RWPE2 (cell line): ENCODE data around the gene B4GALT6.

Source experiments
- ATAC-seq: fragments of 200-7000 bp; cut with Tn5 transposase; 3 replicates; pipeline ENCODE4 v1.9.1; 2021; ENCODE audit warnings: low read depth
- DNase-seq: peaks from one replicate; pipeline ENCODE4 v3.0.0-alpha.2; 2020; ENCODE audit warnings: low spot score
- H3K27ac ChIP-seq: fragments of 450-650 bp; 2 replicates; pipeline ENCODE4 v1.5.1; 2017; ENCODE audit warnings: mild to moderate bottlenecking; ENCODE audit not compliant: poor library complexity, severe bottlenecking
- H3K27me3 ChIP-seq: fragments of 250-450 bp; sonication (Bioruptor Pico); 2 replicates; pipeline ENCODE4 v1.5.1; 2021; ENCODE audit warnings: mild to moderate bottlenecking, moderate library complexity; ENCODE audit not compliant: insufficient read depth, poor library complexity, severe bottlenecking
- H3K36me3 ChIP-seq: fragments of 250-450 bp; sonication (Bioruptor Pico); 2 replicates; pipeline ENCODE4 v1.5.1; 2020; ENCODE audit warnings: low read depth, mild to moderate bottlenecking, moderate library complexity
- H3K4me1 ChIP-seq: fragments of 250-450 bp; sonication (Bioruptor Pico); 2 replicates; pipeline ENCODE4 v1.5.1; 2021; ENCODE audit warnings: mild to moderate bottlenecking, moderate library complexity; ENCODE audit not compliant: insufficient read depth, poor library complexity, severe bottlenecking
- H3K4me3 ChIP-seq: fragments of 250-450 bp; sonication (Bioruptor Pico); 2 replicates; pipeline ENCODE4 v1.5.1; 2021; ENCODE audit warnings: mild to moderate bottlenecking, moderate library complexity; ENCODE audit not compliant: severe bottlenecking
- H3K9me3 ChIP-seq: fragments of 250-450 bp; sonication (Bioruptor Pico); 2 replicates; pipeline ENCODE4 v1.5.1; 2021; ENCODE audit warnings: mild to moderate bottlenecking, moderate library complexity; ENCODE audit not compliant: severe bottlenecking
- TF ChIP-seq, protein P1 (sequence below): fragments of 450-650 bp; IDR thresholded peaks from one replicate; pipeline ENCODE4 v1.5.1; 2017; ENCODE audit warnings: mild to moderate bottlenecking, moderate library complexity; ENCODE audit not compliant: poor library complexity, severe bottlenecking

The B4GALT6 gene

DNA sequence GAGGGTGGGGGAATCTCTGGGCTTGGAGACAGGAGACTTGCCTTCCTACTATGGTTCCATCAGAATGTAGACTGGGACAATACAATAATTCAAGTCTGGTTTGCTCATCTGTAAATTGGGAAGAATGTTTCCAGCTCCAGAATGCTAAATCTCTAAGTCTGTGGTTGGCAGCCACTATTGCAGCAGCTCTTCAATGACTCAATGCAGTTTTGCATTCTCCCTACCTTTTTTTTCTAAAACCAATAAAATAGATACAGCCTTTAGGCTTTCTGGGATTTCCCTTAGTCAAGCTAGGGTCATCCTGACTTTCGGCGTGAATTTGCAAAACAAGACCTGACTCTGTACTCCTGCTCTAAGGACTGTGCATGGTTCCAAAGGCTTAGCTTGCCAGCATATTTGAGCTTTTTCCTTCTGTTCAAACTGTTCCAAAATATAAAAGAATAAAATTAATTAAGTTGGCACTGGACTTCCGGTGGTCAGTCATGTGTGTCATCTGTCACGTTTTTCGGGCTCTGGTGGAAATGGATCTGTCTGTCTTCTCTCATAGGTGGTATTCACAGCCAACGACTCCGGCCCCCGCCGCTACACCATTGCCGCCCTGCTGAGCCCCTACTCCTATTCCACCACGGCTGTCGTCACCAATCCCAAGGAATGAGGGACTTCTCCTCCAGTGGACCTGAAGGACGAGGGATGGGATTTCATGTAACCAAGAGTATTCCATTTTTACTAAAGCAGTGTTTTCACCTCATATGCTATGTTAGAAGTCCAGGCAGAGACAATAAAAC lies 86.2 kb downstream of the B4GALT6 start:
- H3K27me3 ChIP-seq, result no peaks in the 10 kb centered on the region
- no peak overlapping the region for H3K27ac ChIP-seq
- ATAC-seq (no peak), DNase-seq (no peak)
- no peaks in the 10 kb centered on the region for H3K4me1 ChIP-seq
- TF ChIP-seq, protein P1, sequence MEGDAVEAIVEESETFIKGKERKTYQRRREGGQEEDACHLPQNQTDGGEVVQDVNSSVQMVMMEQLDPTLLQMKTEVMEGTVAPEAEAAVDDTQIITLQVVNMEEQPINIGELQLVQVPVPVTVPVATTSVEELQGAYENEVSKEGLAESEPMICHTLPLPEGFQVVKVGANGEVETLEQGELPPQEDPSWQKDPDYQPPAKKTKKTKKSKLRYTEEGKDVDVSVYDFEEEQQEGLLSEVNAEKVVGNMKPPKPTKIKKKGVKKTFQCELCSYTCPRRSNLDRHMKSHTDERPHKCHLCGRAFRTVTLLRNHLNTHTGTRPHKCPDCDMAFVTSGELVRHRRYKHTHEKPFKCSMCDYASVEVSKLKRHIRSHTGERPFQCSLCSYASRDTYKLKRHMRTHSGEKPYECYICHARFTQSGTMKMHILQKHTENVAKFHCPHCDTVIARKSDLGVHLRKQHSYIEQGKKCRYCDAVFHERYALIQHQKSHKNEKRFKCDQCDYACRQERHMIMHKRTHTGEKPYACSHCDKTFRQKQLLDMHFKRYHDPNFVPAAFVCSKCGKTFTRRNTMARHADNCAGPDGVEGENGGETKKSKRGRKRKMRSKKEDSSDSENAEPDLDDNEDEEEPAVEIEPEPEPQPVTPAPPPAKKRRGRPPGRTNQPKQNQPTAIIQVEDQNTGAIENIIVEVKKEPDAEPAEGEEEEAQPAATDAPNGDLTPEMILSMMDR, result no peak
- no peaks in the 10 kb centered on the region for H3K9me3 ChIP-seq
- no peaks in the 10 kb centered on the region for H3K36me3 ChIP-seq
- no peak overlapping the region for H3K4me3 ChIP-seq

DNA sequence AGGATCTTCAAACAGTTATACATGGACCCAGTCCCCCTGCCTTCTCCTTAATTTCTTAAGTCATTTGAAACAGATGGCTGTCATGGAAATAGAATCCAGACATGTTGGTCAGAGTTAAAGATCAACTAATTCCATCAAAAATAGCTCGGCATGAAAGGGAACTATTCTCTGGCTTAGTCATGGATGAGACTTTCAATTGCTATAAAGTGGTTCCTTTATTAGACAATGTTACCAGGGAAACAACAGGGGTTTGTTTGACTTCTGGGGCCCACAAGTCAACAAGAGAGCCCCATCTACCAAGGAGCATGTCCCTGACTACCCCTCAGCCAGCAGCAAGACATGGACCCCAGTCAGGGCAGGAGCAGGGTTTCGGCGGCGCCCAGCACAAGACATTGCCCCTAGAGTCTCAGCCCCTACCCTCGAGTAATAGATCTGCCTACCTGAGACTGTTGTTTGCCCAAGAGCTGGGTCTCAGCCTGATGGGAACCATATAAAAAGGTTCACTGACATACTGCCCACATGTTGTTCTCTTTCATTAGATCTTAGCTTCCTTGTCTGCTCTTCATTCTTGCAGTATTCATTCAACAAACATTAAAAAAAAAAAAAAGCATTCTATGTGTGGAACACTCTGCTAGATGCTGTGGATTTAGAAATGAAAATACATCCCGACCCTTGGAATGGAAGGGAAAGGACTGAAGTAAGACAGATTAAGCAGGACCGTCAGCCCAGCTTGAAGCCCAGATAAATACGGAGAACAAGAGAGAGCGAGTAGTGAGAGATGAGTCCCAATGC lies 88.1 kb downstream of the B4GALT6 start:
- H3K9me3 ChIP-seq, result no peaks in the 10 kb centered on the region
- DNase-seq, result no peak
- TF ChIP-seq, protein P1, result no peak
- no peaks in the 10 kb centered on the region for H3K36me3 ChIP-seq
- no peaks in the 10 kb centered on the region for H3K4me1 ChIP-seq
- no peak overlapping the region for H3K4me3 ChIP-seq
- no peak overlapping the region for H3K27ac ChIP-seq
- H3K27me3 ChIP-seq, result no peaks in the 10 kb centered on the region
- ATAC-seq, result no peak

- no peak overlapping the region for H3K4me3 ChIP-seq
- no peak for ATAC-seq
- TF ChIP-seq, protein P1, result no peak
- H3K36me3 ChIP-seq, result no peaks in the 10 kb centered on the region
- H3K9me3 ChIP-seq, result no peaks in the 10 kb centered on the region
- no peak for DNase-seq
- H3K27me3 ChIP-seq, result no peaks in the 10 kb centered on the region
- H3K4me1 ChIP-seq, result no peaks in the 10 kb centered on the region
- no peak overlapping the region for H3K27ac ChIP-seq
Observed at GRCh38 chr18:31595121-31595771, 89.1 kb downstream of the B4GALT6 start.

GRCh38 chr18:31592506-31593157 lies 91.7 kb downstream of the B4GALT6 start:
- Histone ChIP-seq H3K4me1 (no peaks in the 10 kb centered on the region), H3K9me3 (no peaks in the 10 kb centered on the region), H3K27ac (no peak overlapping the region), H3K27me3 (no peaks in the 10 kb centered on the region), H3K36me3 (no peaks in the 10 kb centered on the region), H3K4me3 (no peak overlapping the region)
- ATAC-seq (no peak), DNase-seq (no peak)
- TF ChIP-seq, protein P1, result no peak
